ENCODE results near the gene NPFFR1.

DNA sequence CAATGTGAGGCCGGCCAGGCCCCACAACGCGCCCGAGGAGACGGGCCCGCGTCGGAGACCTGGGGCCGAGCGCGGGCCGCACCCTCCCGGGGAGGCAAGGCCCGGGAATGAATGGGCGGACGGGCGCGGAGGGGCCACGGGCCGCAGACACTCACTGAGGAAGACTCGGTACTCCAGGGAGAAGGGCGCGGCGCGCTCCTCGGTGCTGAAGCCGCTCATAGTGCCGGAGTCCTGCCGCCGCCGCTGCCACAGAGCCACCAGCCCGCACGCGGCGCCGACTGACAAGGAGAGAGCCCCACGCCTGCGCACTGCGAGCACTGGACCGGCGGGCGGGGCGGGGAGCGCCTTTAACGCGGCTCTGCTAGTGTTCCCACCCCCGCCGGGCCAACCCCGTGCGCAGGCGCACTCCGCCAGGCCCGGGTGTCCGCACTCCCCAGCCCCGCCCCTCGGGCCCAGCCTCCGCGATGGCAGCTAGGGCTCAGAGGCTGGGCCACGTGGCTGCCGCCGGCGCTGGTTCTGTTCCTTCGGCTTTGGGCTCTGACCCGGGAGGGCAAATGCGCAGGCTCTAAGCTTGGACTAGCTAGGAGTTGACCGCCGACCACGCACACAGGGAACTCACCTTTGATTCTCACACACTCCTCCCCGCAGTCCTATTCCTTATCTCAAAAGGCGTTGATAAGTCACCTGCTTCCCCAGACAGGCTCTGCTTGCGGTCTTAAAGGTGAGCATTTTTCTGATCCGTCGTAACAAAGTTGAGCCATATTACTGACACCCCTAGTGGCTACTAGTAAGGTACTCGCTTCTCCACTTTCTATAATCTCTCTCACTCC, 50.5 kb downstream of the NPFFR1 start, which contains the start of gene PPA1:
- TF ChIP-seq CTCF (IDR thresholded peaks at IDR 0.05) (peak; percentile 20 to 35 (median 21)), POLR2A (IDR thresholded peaks at IDR 0.05) (peak; percentile 80)
